HEK293T (cell line): ENCODE results near the gene REC8.

Source experiments
- CTCF ChIA-PET: fragments of 350-600 bp; formaldehyde crosslinking; extraction: SDS; loops from one replicate; lab custom pipeline; 2021; ENCODE audit warnings: antibody characterized with exemption, inconsistent platforms; lab: Yijun Ruan, JAX
- POLR2A ChIA-PET: fragments of 350-600 bp; formaldehyde crosslinking; extraction: SDS; loops from one replicate; lab custom pipeline; 2020; ENCODE audit warnings: antibody characterized with exemption, inconsistent platforms; lab: Yijun Ruan, JAX
- DNase-seq: peaks from one replicate; pipeline ENCODE4 v3.0.0; 2012; ENCODE audit warnings: mixed read lengths; ENCODE audit errors: extremely low spot score
- ARNT ChIP-seq: fragments of 450-650 bp; IDR thresholded peaks from 2 replicates; pipeline ENCODE4 v1.6.1; 2017; ENCODE audit warnings: mild to moderate bottlenecking
- BHLHE40 ChIP-seq: fragments of 450-650 bp; IDR thresholded peaks from 2 replicates; pipeline ENCODE4 v1.6.1; 2016; ENCODE audit warnings: mild to moderate bottlenecking, moderate library complexity, borderline replicate concordance
- CTBP1 ChIP-seq: fragments of 450-650 bp; IDR thresholded peaks from 2 replicates; pipeline ENCODE4 v1.6.1; 2016; ENCODE audit warnings: borderline replicate concordance
- ELF4 ChIP-seq: fragments of 450-650 bp; IDR thresholded peaks from 2 replicates; pipeline ENCODE4 v1.6.1; 2017; ENCODE audit warnings: antibody characterized with exemption
- FOXA1 ChIP-seq: fragments of 450-650 bp; IDR thresholded peaks from 2 replicates; pipeline ENCODE4 v1.6.1; 2016; ENCODE audit warnings: mild to moderate bottlenecking
- FOXK2 ChIP-seq: fragments of 450-650 bp; IDR thresholded peaks from 2 replicates; pipeline ENCODE4 v1.6.1; 2016; ENCODE audit warnings: mild to moderate bottlenecking
- FOXM1 ChIP-seq: fragments of 450-650 bp; IDR thresholded peaks from 2 replicates; pipeline ENCODE4 v1.6.1; 2017; ENCODE audit warnings: mild to moderate bottlenecking, borderline replicate concordance
- HDGF ChIP-seq: fragments of 450-650 bp; IDR thresholded peaks from 2 replicates; pipeline ENCODE4 v1.6.1; 2017; ENCODE audit warnings: antibody characterized with exemption, borderline replicate concordance
- L3MBTL2 ChIP-seq: fragments of 450-650 bp; conservative IDR thresholded peaks from 2 replicates; pipeline ENCODE4 v1.6.1; 2016; ENCODE audit warnings: mild to moderate bottlenecking
- LEF1 ChIP-seq: fragments of 450-650 bp; IDR thresholded peaks from 2 replicates; pipeline ENCODE4 v1.6.1; 2017; ENCODE audit warnings: mild to moderate bottlenecking, borderline replicate concordance
- NFRKB ChIP-seq: fragments of 450-650 bp; IDR thresholded peaks from 2 replicates; pipeline ENCODE4 v1.6.1; 2016; ENCODE audit warnings: mild to moderate bottlenecking, moderate library complexity
- PKNOX1 ChIP-seq: fragments of 450-650 bp; IDR thresholded peaks from 2 replicates; pipeline ENCODE4 v1.6.1; 2016
- SP1 ChIP-seq: fragments of 450-650 bp; IDR thresholded peaks from 2 replicates; pipeline ENCODE4 v1.6.1; 2017
- SUZ12 ChIP-seq: fragments of 450-650 bp; IDR thresholded peaks from 2 replicates; pipeline ENCODE4 v1.6.1; 2016; ENCODE audit warnings: mild to moderate bottlenecking
- TARDBP ChIP-seq: fragments of 450-650 bp; IDR thresholded peaks from 2 replicates; pipeline ENCODE4 v1.6.1; 2016
- ZNF384 ChIP-seq: fragments of 450-650 bp; IDR thresholded peaks from 2 replicates; pipeline ENCODE4 v1.6.1; 2016

REC8 gene

GRCh38 chr14:24192933-24193332, 21.1 kb downstream of the REC8 start:
- CTCF ChIA-PET = no interaction called here
- no peak for DNase-seq
- TF ChIP-seq PKNOX1 (no peak), ARNT (no peak), ZNF384 (no peak), CTBP1 (no peak), SUZ12 (no peak), HDGF (no peak), FOXK2 (no peak), BHLHE40 (no peak), L3MBTL2 (no peak), TARDBP (no peak), NFRKB (no peak), FOXA1 (no peak), ELF4 (no peak), LEF1 (no peak), FOXM1 (no peak), SP1 (no peak)
- POLR2A ChIA-PET = no interaction called here

- TF ChIP-seq ELF4 (no peak), HDGF (no peak), ZNF384 (no peak), CTBP1 (no peak), SP1 (no peak), NFRKB (no peak), SUZ12 (no peak), LEF1 (no peak), FOXA1 (no peak), FOXK2 (no peak), PKNOX1 (no peak), BHLHE40 (no peak), TARDBP (no peak), FOXM1 (no peak), L3MBTL2 (no peak), ARNT (no peak)
- CTCF ChIA-PET = interaction anchor here (1.6 kb wide), 1 partner anchor 237 kb away, joined by 3 read pairs; no protein-coding TSS in a partner anchor
- POLR2A ChIA-PET = interaction anchor here (0.7 to 2.6 kb wide), 7 partner anchors 9 to 80 kb away, joined by 3 to 16 read pairs (median 14); partner anchors contain the start of genes CHMP4A, DCAF11, EMC9 and NRL
- DNase-seq = no peak
These were observed 22.4 kb downstream of the REC8 start for GRCh38 chr14:24194186-24194872.

- POLR2A ChIA-PET = interaction anchor here (0.9 to 2.6 kb wide), 10 partner anchors 7 to 101 kb away, joined by 3 to 33 read pairs (median 10); partner anchors contain the start of genes CHMP4A, DCAF11, EMC9 and NRL
- CTCF ChIA-PET = interaction anchor here (1.6 kb wide), 1 partner anchor 237 kb away, joined by 3 read pairs; no protein-coding TSS in a partner anchor
- no peak for DNase-seq
- TF ChIP-seq SUZ12 = no peak
These were observed 22.9 kb downstream of the REC8 start for GRCh38 chr14:24194873-24195185.

GRCh38 chr14:24195186-24196070, 23.5 kb downstream of the REC8 start, which contains the start of gene TM9SF1:
TM9SF1 (minus strand) TSS chr14:24195441; CDS start chr14:24195019, 422 bp downstream.
- ChIA-PET CTCF (interaction anchor here (0.9 to 1.6 kb wide), 3 partner anchors 35 to 236 kb away, joined by 3 to 4 read pairs (median 3); partner anchors contain the start of gene IRF9), POLR2A (interaction anchor here (0.7 to 2.6 kb wide), 26 partner anchors 8 to 246 kb away, joined by 3 to 33 read pairs (median 6); partner anchors contain the start of genes CARMIL3, CHMP4A, DCAF11 and EMC9)
- TF ChIP-seq FOXA1 (no peak), BHLHE40 (no peak), PKNOX1 (peak; percentile 72), SUZ12 (no peak), ELF4 (peak; percentile 95), NFRKB (no peak), L3MBTL2 (peak; percentile 100), HDGF (no peak)
- DNase-seq = peak; percentile 90

GRCh38 chr14:24196071-24197055, 24.5 kb downstream of the REC8 start:
- ChIA-PET CTCF (interaction anchor here (0.9 to 1.0 kb wide), 2 partner anchors 36 to 100 kb away, joined by 3 to 4 read pairs; partner anchors contain the start of gene IRF9), POLR2A (interaction anchor here (0.7 to 2.6 kb wide), 25 partner anchors 8 to 245 kb away, joined by 3 to 33 read pairs (median 6); partner anchors contain the start of genes CARMIL3, CHMP4A, DCAF11 and EMC9)
- peak; percentile 30 for DNase-seq
- TF ChIP-seq ZNF384 (no peak), CTBP1 (no peak), TARDBP (no peak), SP1 (no peak)
